Endothelial cell (in vitro differentiated cells): ENCODE results near the gene NCSTN. TPM values are rescaled to one million over a fixed set of nuclear protein-coding genes. Genes with fewer than 3 reads are reported as not detected.

Experiments used
- DNase-seq: peaks from one replicate; pipeline ENCODE4 v3.0.0; 2021; ENCODE audit warnings: low spot score
- H3K27ac Mint-ChIP-seq: one replicate; pipeline ENCODE4 v1.8.0; 2021; ENCODE audit warnings: mixed read lengths, inconsistent platforms; ENCODE audit not compliant: unreplicated experiment
- H3K27me3 Mint-ChIP-seq: one replicate; pipeline ENCODE4 v1.8.0; 2021; ENCODE audit warnings: mild to moderate bottlenecking, moderate library complexity, mixed read lengths, inconsistent platforms; ENCODE audit not compliant: unreplicated experiment
- H3K36me3 Mint-ChIP-seq: one replicate; pipeline ENCODE4 v1.8.0; 2021; ENCODE audit warnings: mild to moderate bottlenecking, low read depth, mixed read lengths, inconsistent platforms; ENCODE audit not compliant: unreplicated experiment
- H3K4me1 Mint-ChIP-seq: one replicate; pipeline ENCODE4 v1.8.0; 2021; ENCODE audit warnings: mild to moderate bottlenecking, mixed read lengths, inconsistent platforms; ENCODE audit not compliant: unreplicated experiment
- H3K4me3 Mint-ChIP-seq: one replicate; pipeline ENCODE4 v1.8.0; 2021; ENCODE audit warnings: mild to moderate bottlenecking, mixed read lengths, inconsistent platforms; ENCODE audit not compliant: unreplicated experiment
- H3K9me3 Mint-ChIP-seq: one replicate; pipeline ENCODE4 v1.8.0; 2021; ENCODE audit warnings: mixed read lengths, inconsistent platforms; ENCODE audit not compliant: unreplicated experiment
- total RNA-seq: library from RNA; stranded (reverse); fragmentation: NEBNext Ultra II Directional; extraction: Animal tissue kit (Norgen Biotek cat#: 25700); gene quantifications from one replicate; pipeline ENCODE4 v1.2.1, GENCODE V29; 2021; ENCODE audit not compliant: unreplicated experiment
- TF ChIP-seq, protein P1 (sequence below): fragments of 200-600 bp; sonication (generic); IDR thresholded peaks from one replicate; pipeline ENCODE4 v1.5.0; 2021; ENCODE audit warnings: antibody characterized with exemption; ENCODE audit not compliant: unreplicated experiment

The NCSTN gene
- total RNA-seq, 1 donor from 2014 or later = 115 TPM

DNA sequence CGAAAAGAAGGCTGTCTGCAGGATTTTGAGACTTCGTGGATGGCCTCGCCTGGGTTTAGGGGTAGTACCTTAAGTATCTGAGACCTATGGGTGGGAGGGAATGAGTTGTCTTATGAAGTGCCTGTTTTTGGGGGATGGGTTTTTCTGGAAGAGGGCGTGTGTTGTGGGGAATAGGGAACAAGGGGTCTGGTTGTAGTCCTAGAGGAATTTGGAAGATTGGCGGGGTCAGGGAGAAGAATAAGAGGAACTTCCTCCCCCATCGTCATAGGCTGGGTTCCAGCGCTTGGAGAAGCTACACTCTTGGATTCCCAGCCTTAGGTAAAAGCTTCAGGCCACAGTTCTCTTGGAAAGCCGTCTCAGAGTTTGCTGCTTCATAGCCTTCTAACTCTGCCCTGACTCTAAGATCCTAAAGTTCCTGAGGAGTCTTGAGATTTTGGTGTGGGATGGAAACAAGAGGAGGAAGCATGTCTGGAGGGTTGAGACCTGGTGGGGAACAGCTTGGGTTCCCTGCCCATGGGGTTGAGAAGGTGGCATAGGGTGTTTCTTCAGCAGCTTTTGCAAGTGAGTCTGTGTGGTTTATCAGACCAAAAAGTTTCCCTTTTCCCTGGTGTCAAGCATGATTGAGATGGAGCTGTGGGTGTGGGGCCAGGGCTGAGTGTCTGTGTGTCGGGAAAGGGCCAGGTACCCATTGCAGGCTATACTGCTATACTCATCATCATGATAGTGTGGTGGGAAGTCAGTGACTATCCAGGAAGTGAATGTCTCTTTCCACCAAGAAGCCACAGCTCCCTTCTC is 59.0 kb downstream of the NCSTN start:
- Mint-ChIP-seq H3K27ac (peak overlapping the region; percentile 87), H3K9me3 (no peaks in the 10 kb centered on the region), H3K27me3 (peaks cover 14% of the 10 kb centered on the region), H3K36me3 (peaks cover 27% of the 10 kb centered on the region), H3K4me3 (peak overlapping the region; percentile 95), H3K4me1 (peaks cover 70% of the 10 kb centered on the region)
- TF ChIP-seq, protein P1, sequence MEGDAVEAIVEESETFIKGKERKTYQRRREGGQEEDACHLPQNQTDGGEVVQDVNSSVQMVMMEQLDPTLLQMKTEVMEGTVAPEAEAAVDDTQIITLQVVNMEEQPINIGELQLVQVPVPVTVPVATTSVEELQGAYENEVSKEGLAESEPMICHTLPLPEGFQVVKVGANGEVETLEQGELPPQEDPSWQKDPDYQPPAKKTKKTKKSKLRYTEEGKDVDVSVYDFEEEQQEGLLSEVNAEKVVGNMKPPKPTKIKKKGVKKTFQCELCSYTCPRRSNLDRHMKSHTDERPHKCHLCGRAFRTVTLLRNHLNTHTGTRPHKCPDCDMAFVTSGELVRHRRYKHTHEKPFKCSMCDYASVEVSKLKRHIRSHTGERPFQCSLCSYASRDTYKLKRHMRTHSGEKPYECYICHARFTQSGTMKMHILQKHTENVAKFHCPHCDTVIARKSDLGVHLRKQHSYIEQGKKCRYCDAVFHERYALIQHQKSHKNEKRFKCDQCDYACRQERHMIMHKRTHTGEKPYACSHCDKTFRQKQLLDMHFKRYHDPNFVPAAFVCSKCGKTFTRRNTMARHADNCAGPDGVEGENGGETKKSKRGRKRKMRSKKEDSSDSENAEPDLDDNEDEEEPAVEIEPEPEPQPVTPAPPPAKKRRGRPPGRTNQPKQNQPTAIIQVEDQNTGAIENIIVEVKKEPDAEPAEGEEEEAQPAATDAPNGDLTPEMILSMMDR = no peak
- DNase-seq = no peak

DNA sequence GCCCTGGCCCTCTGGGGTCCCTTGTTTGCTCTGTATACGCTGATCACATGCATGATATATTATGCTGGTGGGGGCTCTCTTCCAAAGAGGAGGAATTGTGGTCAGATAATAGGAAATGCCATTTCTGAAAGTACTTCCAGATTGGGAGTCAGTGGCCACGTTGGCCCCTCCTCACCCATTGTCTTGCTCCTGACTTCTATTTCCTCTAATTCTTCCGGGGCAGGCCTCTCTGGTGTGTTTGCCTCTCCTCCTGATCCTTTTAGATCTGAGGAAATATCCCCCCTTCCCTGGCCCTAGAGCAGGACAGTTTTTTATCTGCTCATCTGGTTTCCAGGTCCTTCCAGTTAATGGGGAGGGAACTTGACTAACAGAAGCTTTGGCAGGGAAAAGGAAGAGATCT is 60.1 kb downstream of the NCSTN start:
- H3K27me3 Mint-ChIP-seq = peaks cover 15% of the 10 kb centered on the region
- DNase-seq = peak; percentile 58
- TF ChIP-seq, protein P1 = no peak
- peaks cover 77% of the 10 kb centered on the region for H3K4me1 Mint-ChIP-seq
- H3K4me3 Mint-ChIP-seq = peak overlapping the region; percentile 73
- H3K9me3 Mint-ChIP-seq = no peaks in the 10 kb centered on the region
- peaks cover 29% of the 10 kb centered on the region for H3K36me3 Mint-ChIP-seq
- H3K27ac Mint-ChIP-seq = peak overlapping the region; percentile 87

DNA sequence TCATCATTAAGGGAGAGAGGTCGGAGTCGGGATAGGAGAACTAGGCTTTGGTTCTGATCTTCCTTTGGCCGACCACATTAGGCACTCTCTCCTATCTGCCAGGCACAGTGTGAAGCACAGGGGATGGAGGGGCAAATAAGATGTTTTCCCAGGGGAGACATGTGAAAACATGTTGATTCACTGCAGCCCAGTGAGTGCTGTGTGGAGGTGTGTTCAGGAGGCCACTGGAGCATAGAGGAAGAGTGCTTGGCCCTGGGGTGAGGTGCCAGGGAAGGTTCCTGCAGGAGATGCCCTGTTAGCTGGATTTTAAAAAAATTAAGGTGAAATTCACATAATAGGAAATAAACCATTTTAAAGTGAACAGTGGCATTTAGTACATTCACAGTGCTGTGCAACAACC is 60.9 kb downstream of the NCSTN start:
- peaks cover 79% of the 10 kb centered on the region for H3K4me1 Mint-ChIP-seq
- peaks cover 15% of the 10 kb centered on the region for H3K27me3 Mint-ChIP-seq
- H3K4me3 Mint-ChIP-seq = peak overlapping the region; percentile 73
- peak overlapping the region; percentile 90 for H3K27ac Mint-ChIP-seq
- H3K36me3 Mint-ChIP-seq = peaks cover 29% of the 10 kb centered on the region
- TF ChIP-seq, protein P1 = no peak
- no peaks in the 10 kb centered on the region for H3K9me3 Mint-ChIP-seq
- DNase-seq = no peak

DNA sequence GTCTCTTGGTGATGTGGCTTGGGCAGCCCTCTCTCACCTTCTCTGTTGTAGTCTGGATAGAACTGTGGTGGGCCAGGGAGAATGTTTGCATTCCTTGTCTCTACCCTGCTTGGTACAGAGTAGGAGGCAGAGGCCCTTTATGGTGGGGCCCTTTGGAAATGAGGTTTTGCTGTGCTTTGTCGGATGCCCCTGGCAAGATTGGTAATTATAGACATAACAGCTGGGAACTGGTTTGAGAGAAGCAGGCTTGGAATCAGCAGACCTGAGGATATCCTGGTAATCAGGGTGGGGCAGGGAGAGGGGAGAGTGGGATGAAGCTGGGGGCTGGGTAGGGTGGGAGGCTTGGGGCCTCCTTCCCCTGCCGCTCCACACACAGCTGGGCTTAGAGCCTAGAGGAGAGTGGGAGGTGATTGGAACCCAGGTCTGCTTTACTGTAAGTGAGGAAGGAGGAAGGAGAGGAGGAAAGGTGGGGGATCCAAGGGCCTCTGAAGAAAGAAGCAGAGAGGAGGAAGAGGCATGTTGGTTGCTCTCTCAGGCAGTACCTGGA is 62.2 kb downstream of the NCSTN start:
- DNase-seq = no peak
- no peaks in the 10 kb centered on the region for H3K9me3 Mint-ChIP-seq
- H3K27me3 Mint-ChIP-seq = peaks cover 15% of the 10 kb centered on the region
- TF ChIP-seq, protein P1 = no peak
- H3K36me3 Mint-ChIP-seq = peaks cover 33% of the 10 kb centered on the region
- H3K4me3 Mint-ChIP-seq = peak overlapping the region; percentile 72
- peak overlapping the region; percentile 90 for H3K27ac Mint-ChIP-seq
- peaks cover 88% of the 10 kb centered on the region for H3K4me1 Mint-ChIP-seq
